IMR-90 (cell line): Measurements from ENCODE around the gene ENDOG. TPM values are rescaled to one million over a fixed set of nuclear protein-coding genes. Genes with fewer than 3 reads are reported as not detected.

ENCODE experiments used
- ATAC-seq: fragments of 200-7000 bp; cut with Tn5 transposase; 2 replicates; pipeline ENCODE4 v1.9.1; 2020; ENCODE audit warnings: low read depth, mild to moderate bottlenecking, moderate library complexity
- BruUV-seq: library from RNA; stranded (reverse); fragments of 400-500 nt; replicated peaks from 2 replicates; lab custom pipeline; 2021; lab: Mats Ljungman, UMichigan
- CTCF ChIA-PET: fragments of 300-600 bp; formaldehyde crosslinking; extraction: SDS; loops from one replicate; lab custom pipeline; 2021; ENCODE audit warnings: antibody characterized with exemption; lab: Yijun Ruan, JAX
- POLR2A ChIA-PET: fragments of 300-600 bp; sonication (Branson Sonifier 250); formaldehyde crosslinking; loops from one replicate; lab custom pipeline; 2022; ENCODE audit warnings: antibody characterized with exemption; ENCODE audit not compliant: unreplicated experiment; lab: Charles Lee
- DNase-seq: peaks from one replicate; pipeline ENCODE4 v3.0.0; 2013
- H2AFZ ChIP-seq: replicated peaks from 2 replicates; pipeline ENCODE3; 2013; ENCODE audit warnings: low read length, mild to moderate bottlenecking; ENCODE audit not compliant: poor library complexity
- H2AK5ac ChIP-seq: 2 replicates; pipeline ENCODE4 v1.6.1; 2013; ENCODE audit warnings: low read depth, low read length, inconsistent platforms
- H2AK9ac ChIP-seq: replicated peaks from 2 replicates; pipeline ENCODE3; 2013; ENCODE audit warnings: mild to moderate bottlenecking, low read depth, low read length, moderate library complexity; ENCODE audit not compliant: poor library complexity
- H2BK120ac ChIP-seq: 2 replicates; pipeline ENCODE4 v1.6.1; 2013; ENCODE audit warnings: low read depth, low read length, inconsistent platforms
- H2BK15ac ChIP-seq: 3 replicates; pipeline ENCODE4 v1.6.1; 2013; ENCODE audit warnings: low read depth, low read length, inconsistent platforms
- H2BK20ac ChIP-seq: 2 replicates; pipeline ENCODE4 v1.6.1; 2013; ENCODE audit warnings: low read depth, mild to moderate bottlenecking, inconsistent platforms, low read length, moderate library complexity
- H2BK5ac ChIP-seq: 2 replicates; pipeline ENCODE4 v1.6.1; 2013; ENCODE audit warnings: mild to moderate bottlenecking, low read depth, low read length, inconsistent platforms; ENCODE audit not compliant: poor library complexity, severe bottlenecking
- H3K14ac ChIP-seq: replicated peaks from 2 replicates; pipeline ENCODE4 v1.6.1; 2013; ENCODE audit warnings: low read depth, low read length, inconsistent platforms
- H3K18ac ChIP-seq: 2 replicates; pipeline ENCODE4 v1.6.1; 2013; ENCODE audit warnings: low read depth, low read length, control low read depth
- H3K23ac ChIP-seq: 2 replicates; pipeline ENCODE4 v1.6.1; 2013; ENCODE audit warnings: low read depth, low read length, inconsistent platforms
- H3K27ac ChIP-seq: 2 replicates; pipeline ENCODE4 v1.5.1; 2013; ENCODE audit warnings: mild to moderate bottlenecking, control low read depth, low read length; ENCODE audit not compliant: insufficient read depth
- H3K27me3 ChIP-seq: 2 replicates; pipeline ENCODE4 v1.6.1; 2013; ENCODE audit warnings: low read length; ENCODE audit not compliant: control insufficient read depth, insufficient read depth
- H3K36me3 ChIP-seq: 2 replicates; pipeline ENCODE4 v1.6.1; 2013; ENCODE audit warnings: low read length, mixed read lengths; ENCODE audit not compliant: control insufficient read depth, insufficient read depth
- H3K4ac ChIP-seq: 2 replicates; pipeline ENCODE4 v1.6.1; 2013; ENCODE audit warnings: low read depth, low read length, inconsistent platforms
- H3K4me1 ChIP-seq: 2 replicates; pipeline ENCODE4 v1.6.1; 2013; ENCODE audit warnings: low read length, mixed read lengths; ENCODE audit not compliant: control insufficient read depth, insufficient read depth
- H3K4me2 ChIP-seq: 2 replicates; pipeline ENCODE4 v1.6.1; 2013; ENCODE audit warnings: low read depth, mild to moderate bottlenecking, control low read depth, low read length, moderate library complexity
- H3K4me3 ChIP-seq: 2 replicates; pipeline ENCODE4 v1.5.1; 2013; ENCODE audit warnings: low read depth, mild to moderate bottlenecking, control low read depth, low read length, moderate library complexity; ENCODE audit not compliant: insufficient read depth
- H3K56ac ChIP-seq: 2 replicates; pipeline ENCODE4 v1.6.1; 2013; ENCODE audit warnings: low read length, inconsistent platforms; ENCODE audit not compliant: insufficient read depth; ENCODE audit errors: extremely low read depth
- H3K79me1 ChIP-seq, 2 experiments: 2 replicates each; pipeline ENCODE4 v1.6.1; 2013; ENCODE audit warnings: low read length in 2 of 2, inconsistent platforms in 1 of 2, low read depth in 1 of 2
- H3K9ac ChIP-seq: 2 replicates; pipeline ENCODE4 v1.6.1; 2013; ENCODE audit warnings: low read depth, low read length, control low read depth
- H3K9me1 ChIP-seq: 2 replicates; pipeline ENCODE4 v1.6.1; 2013; ENCODE audit warnings: low read length, inconsistent platforms; ENCODE audit not compliant: insufficient read depth
- H3K9me3 ChIP-seq: 2 replicates; pipeline ENCODE4 v1.6.1; 2013; ENCODE audit warnings: low read length; ENCODE audit not compliant: control insufficient read depth, insufficient read depth
- H4K20me1 ChIP-seq: 2 replicates; pipeline ENCODE4 v1.6.1; 2013; ENCODE audit warnings: low read length, inconsistent platforms; ENCODE audit not compliant: insufficient read depth
- H4K5ac ChIP-seq: 2 replicates; pipeline ENCODE4 v1.6.1; 2013; ENCODE audit warnings: mild to moderate bottlenecking, low read depth, low read length, control low read depth
- H4K8ac ChIP-seq, 2 experiments: 2 replicates each; pipeline ENCODE4 v1.6.1; 2013; ENCODE audit warnings: low read depth in 2 of 2, low read length in 2 of 2, control low read depth in 1 of 2, inconsistent platforms in 1 of 2
- H4K91ac ChIP-seq: 2 replicates; pipeline ENCODE4 v1.6.1; 2013; ENCODE audit warnings: low read depth, low read length, inconsistent platforms; ENCODE audit not compliant: insufficient read depth
- CHD1 ChIP-seq: IDR thresholded peaks from 2 replicates; pipeline ENCODE4 v1.6.1; 2012; ENCODE audit warnings: low read depth, low read length, improper control_type of control experiment
- CTCF ChIP-seq: conservative IDR thresholded peaks from 2 replicates; pipeline ENCODE4 v1.5.1; 2012; ENCODE audit warnings: mild to moderate bottlenecking, low read depth, low read length, improper control_type of control experiment
- FOS ChIP-seq: fragments of 150-350 bp; IDR thresholded peaks from 2 replicates; pipeline ENCODE4 v1.6.1; 2016; ENCODE audit warnings: low read depth, low read length
- MAZ ChIP-seq: IDR thresholded peaks from 2 replicates; pipeline ENCODE4 v1.6.1; 2012; ENCODE audit warnings: low read depth, mild to moderate bottlenecking, low read length, improper control_type of control experiment, moderate library complexity, borderline replicate concordance
- MXI1 ChIP-seq: IDR thresholded peaks from 2 replicates; pipeline ENCODE4 v1.6.1; 2012; ENCODE audit warnings: low read depth, mild to moderate bottlenecking, low read length, moderate library complexity, borderline replicate concordance
- RAD21 ChIP-seq: IDR thresholded peaks from 2 replicates; pipeline ENCODE4 v1.6.1; 2012; ENCODE audit warnings: low read length, improper control_type of control experiment
- RCOR1 ChIP-seq: IDR thresholded peaks from 2 replicates; pipeline ENCODE4 v1.6.1; 2012; ENCODE audit warnings: mild to moderate bottlenecking, low read length, improper control_type of control experiment; ENCODE audit not compliant: insufficient replicate concordance
- RFX5 ChIP-seq: IDR thresholded peaks from 2 replicates; pipeline ENCODE4 v1.8.0; 2012; ENCODE audit warnings: low read depth, mild to moderate bottlenecking, low read length, moderate library complexity
- SMC3 ChIP-seq: fragments of 150-350 bp; IDR thresholded peaks from 2 replicates; pipeline ENCODE4 v1.6.1; 2016; ENCODE audit warnings: low read depth, mild to moderate bottlenecking, antibody characterized with exemption, low read length, moderate library complexity
- WGBS, 2 experiments: methylation state at CpG; one replicate each; pipeline versions ENCODE4 v1.1.5 to v1.1.7; 2013; ENCODE audit warnings: missing lambda C conversion rate in 2 of 2; ENCODE audit not compliant: insufficient read length in 1 of 2; ENCODE audit errors: extremely low coverage in 2 of 2; 5-methylcytosine and 5-hydroxymethylcytosine counted together
- dilution Hi-C: fragments of 300-500 bp; cut with HindIII; formaldehyde crosslinking; loops from one replicate; pipeline ENCODE4 v1.14.3; 2018; ENCODE audit warnings: low sequenced_read_pairs; ENCODE audit not compliant: unreplicated experiment
- in situ Hi-C: fragments of 300-500 bp; cut with MboI; formaldehyde crosslinking; loops from 3 replicates; pipeline ENCODE4 v1.14.3; 2019; ENCODE audit warnings: low sequenced_read_pairs, inconsistent platforms, mixed read lengths
- intact Hi-C: fragments of 100-400 bp; cut with micrococcal nuclease; formaldehyde crosslinking; loops from 2 replicates; pipeline ENCODE4 v1.10.0; 2022
- polyA plus RNA-seq, 3 experiments: library from polyadenylated mRNA; depleted of rRNA; stranded (reverse); fragments of >200 nt; gene quantifications; 2 replicates each; pipeline ENCODE4 v1.2.3, GENCODE V29; 2012; ENCODE audit warnings: low replicate concordance in 1 of 3
- total RNA-seq: library from RNA; depleted of rRNA; stranded (reverse); fragments of >200 nt; gene quantifications from 2 replicates; pipeline ENCODE4 v1.2.3, GENCODE V29; 2012
- TF ChIP-seq, protein P1 (sequence below): fragments of 150-350 bp; IDR thresholded peaks from 2 replicates; pipeline ENCODE4 v1.6.1; 2017; ENCODE audit warnings: mild to moderate bottlenecking, antibody characterized with exemption, low read length, low read depth

The ENDOG gene
- total and polyA plus RNA-seq, 2 of the 4 experiments (the other 2 are of a cell fraction) = 9.9 to 16.2 TPM

GRCh38 chr9:128771745-128772519 lies 46.4 kb upstream of the ENDOG start, which contains the start of gene ZER1 (continued):
- no peak for TF ChIP-seq CTCF

- Histone ChIP-seq H3K27me3 (no peaks in the 10 kb centered on the region), H2BK15ac (no peak overlapping the region), H2AK9ac (no peak overlapping the region), H3K36me3 (no peaks in the 10 kb centered on the region), H2AFZ (no peak overlapping the region), H3K9me1 (peaks cover 7% of the 10 kb centered on the region; the same call in 1 of the 2 replicates), H2BK120ac (no peak overlapping the region), H3K9me3 (peaks cover 2% of the 10 kb centered on the region; the same call in 1 of the 2 replicates), H3K9ac (no peak overlapping the region), H3K23ac (no peak overlapping the region), H3K4me3 (no peak overlapping the region), H4K20me1 (peaks cover 3% of the 10 kb centered on the region; the same call in 1 of the 2 replicates), H3K18ac (no peak overlapping the region), H3K4ac (no peak overlapping the region), H3K79me1 (peaks cover 14 to 42% of the 10 kb centered on the region in 2 experiments), H4K91ac (no peak overlapping the region), H4K8ac (peak overlapping the region in 1 of 2 experiments; percentile 96; a peak in 2 of 4 replicates), H2BK5ac (no peak overlapping the region), H2BK20ac (no peak overlapping the region), H2AK5ac (no peak overlapping the region), H3K56ac (no peak overlapping the region), H3K27ac (no peak overlapping the region), H3K4me2 (no peak overlapping the region), H4K5ac (no peak overlapping the region), H3K4me1 (peaks cover 5% of the 10 kb centered on the region), H3K14ac (no peak overlapping the region)
- CTCF ChIA-PET = interaction anchor here (1.8 kb wide), 1 partner anchor 9 kb away, joined by 4 read pairs; no protein-coding TSS in a partner anchor
- no peak for DNase-seq
- in situ Hi-C loops = no loop called here
- no TSS peak for BruUV-seq
- intact Hi-C loops = no loop called here
- 89% methylated on average over 3 of the region's 5 CpGs; no CpG with 5 or more reads in 1 of the 2 experiments for WGBS, 2 experiments
- ATAC-seq = no peak
- dilution Hi-C loops = no loop called here
- POLR2A ChIA-PET = no interaction called here
- TF ChIP-seq SMC3 (no peak), RAD21 (no peak), FOS (no peak), CTCF (no peak), RCOR1 (no peak), MXI1 (no peak), MAZ (no peak), CHD1 (no peak), RFX5 (no peak)
- TF ChIP-seq, protein P1, sequence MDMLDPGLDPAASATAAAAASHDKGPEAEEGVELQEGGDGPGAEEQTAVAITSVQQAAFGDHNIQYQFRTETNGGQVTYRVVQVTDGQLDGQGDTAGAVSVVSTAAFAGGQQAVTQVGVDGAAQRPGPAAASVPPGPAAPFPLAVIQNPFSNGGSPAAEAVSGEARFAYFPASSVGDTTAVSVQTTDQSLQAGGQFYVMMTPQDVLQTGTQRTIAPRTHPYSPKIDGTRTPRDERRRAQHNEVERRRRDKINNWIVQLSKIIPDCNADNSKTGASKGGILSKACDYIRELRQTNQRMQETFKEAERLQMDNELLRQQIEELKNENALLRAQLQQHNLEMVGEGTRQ = no peak
Observed at GRCh38 chr9:128773049-128773448, 45.3 kb upstream of the ENDOG start.
